Measurements from ENCODE around the gene SNTB2.

The SNTB2 gene

GRCh38 chr16:69180011-69180338 is 7.0 kb upstream of the SNTB2 start:
- DNase-seq (ENCODE audit: low read depth in 2 of 2): no peak

GRCh38 chr16:69182730-69183416 is 4.1 kb upstream of the SNTB2 start:
- no peak for DNase-seq (ENCODE audit: low read depth in 2 of 2)

- peak in 1 of 2 donors; percentile 18 for DNase-seq (ENCODE audit: low read depth in 2 of 2)
These were observed 677 bp downstream of the SNTB2 start for GRCh38 chr16:69187446-69188235.

- DNase-seq (ENCODE audit: low read depth in 2 of 2): no peak
These were observed 1.2 kb downstream of the SNTB2 start for GRCh38 chr16:69188236-69188549.

GRCh38 chr16:69188716-69189115 is 1.8 kb downstream of the SNTB2 start:
- DNase-seq (ENCODE audit: low read depth in 2 of 2): no peak

GRCh38 chr16:69190046-69190588 is 3.2 kb downstream of the SNTB2 start:
- no peak for DNase-seq (ENCODE audit: low read depth in 2 of 2)

- DNase-seq (ENCODE audit: low read depth in 2 of 2): no peak
These were observed 3.6 kb downstream of the SNTB2 start for GRCh38 chr16:69190598-69190997.

GRCh38 chr16:69191136-69191535 is 4.2 kb downstream of the SNTB2 start:
- DNase-seq (ENCODE audit: low read depth in 2 of 2): no peak

GRCh38 chr16:69193855-69194254 is 6.9 kb downstream of the SNTB2 start:
- DNase-seq (ENCODE audit: low read depth in 2 of 2): no peak

- no peak for DNase-seq (ENCODE audit: low read depth in 2 of 2)
These were observed 7.5 kb downstream of the SNTB2 start for GRCh38 chr16:69194488-69194887.

- no peak for DNase-seq (ENCODE audit: low read depth in 2 of 2)
These were observed 8.5 kb downstream of the SNTB2 start for GRCh38 chr16:69195369-69196029.

- DNase-seq (ENCODE audit: low read depth in 2 of 2): no peak
These were observed 10.6 kb downstream of the SNTB2 start for GRCh38 chr16:69197573-69197972.

GRCh38 chr16:69199382-69199781 is 12.4 kb downstream of the SNTB2 start:
- DNase-seq (ENCODE audit: low read depth in 2 of 2): no peak

GRCh38 chr16:69201291-69201690 is 14.3 kb downstream of the SNTB2 start:
- DNase-seq (ENCODE audit: low read depth in 2 of 2): no peak

GRCh38 chr16:69201787-69202186 is 14.8 kb downstream of the SNTB2 start:
- no peak for DNase-seq (ENCODE audit: low read depth in 2 of 2)

GRCh38 chr16:69204172-69204571 is 17.2 kb downstream of the SNTB2 start:
- DNase-seq (ENCODE audit: low read depth in 2 of 2): no peak

GRCh38 chr16:69209735-69210134 is 22.8 kb downstream of the SNTB2 start:
- no peak for DNase-seq (ENCODE audit: low read depth in 2 of 2)

GRCh38 chr16:69217433-69217832 is 30.5 kb downstream of the SNTB2 start:
- no peak for DNase-seq (ENCODE audit: low read depth in 2 of 2)

- DNase-seq (ENCODE audit: low read depth in 2 of 2): no peak
These were observed 32.3 kb downstream of the SNTB2 start for GRCh38 chr16:69219279-69219678.

GRCh38 chr16:69223882-69224281 is 36.9 kb downstream of the SNTB2 start:
- DNase-seq (ENCODE audit: low read depth in 2 of 2): no peak

- DNase-seq (ENCODE audit: low read depth in 2 of 2): no peak
These were observed 38.2 kb downstream of the SNTB2 start for GRCh38 chr16:69225121-69225520.

GRCh38 chr16:69233124-69233523 is 46.2 kb downstream of the SNTB2 start:
- DNase-seq (ENCODE audit: low read depth in 2 of 2): no peak

GRCh38 chr16:69234460-69234859 is 47.5 kb downstream of the SNTB2 start:
- DNase-seq (ENCODE audit: low read depth in 2 of 2): no peak

Measured in activated CD8-positive, alpha-beta memory T cell treated with anti-CD3 and anti-CD28 coated beads for 4 hours (primary cell).